ENCODE measurements around the gene IFT74. TPM values are rescaled to one million over a fixed set of nuclear protein-coding genes. Genes with fewer than 3 reads are reported as not detected.

IFT74 gene
- 7.0 and 7.1 TPM in 2 replicates for total RNA-seq (2014; rRNA removed; shearing (Covaris generic))

DNA sequence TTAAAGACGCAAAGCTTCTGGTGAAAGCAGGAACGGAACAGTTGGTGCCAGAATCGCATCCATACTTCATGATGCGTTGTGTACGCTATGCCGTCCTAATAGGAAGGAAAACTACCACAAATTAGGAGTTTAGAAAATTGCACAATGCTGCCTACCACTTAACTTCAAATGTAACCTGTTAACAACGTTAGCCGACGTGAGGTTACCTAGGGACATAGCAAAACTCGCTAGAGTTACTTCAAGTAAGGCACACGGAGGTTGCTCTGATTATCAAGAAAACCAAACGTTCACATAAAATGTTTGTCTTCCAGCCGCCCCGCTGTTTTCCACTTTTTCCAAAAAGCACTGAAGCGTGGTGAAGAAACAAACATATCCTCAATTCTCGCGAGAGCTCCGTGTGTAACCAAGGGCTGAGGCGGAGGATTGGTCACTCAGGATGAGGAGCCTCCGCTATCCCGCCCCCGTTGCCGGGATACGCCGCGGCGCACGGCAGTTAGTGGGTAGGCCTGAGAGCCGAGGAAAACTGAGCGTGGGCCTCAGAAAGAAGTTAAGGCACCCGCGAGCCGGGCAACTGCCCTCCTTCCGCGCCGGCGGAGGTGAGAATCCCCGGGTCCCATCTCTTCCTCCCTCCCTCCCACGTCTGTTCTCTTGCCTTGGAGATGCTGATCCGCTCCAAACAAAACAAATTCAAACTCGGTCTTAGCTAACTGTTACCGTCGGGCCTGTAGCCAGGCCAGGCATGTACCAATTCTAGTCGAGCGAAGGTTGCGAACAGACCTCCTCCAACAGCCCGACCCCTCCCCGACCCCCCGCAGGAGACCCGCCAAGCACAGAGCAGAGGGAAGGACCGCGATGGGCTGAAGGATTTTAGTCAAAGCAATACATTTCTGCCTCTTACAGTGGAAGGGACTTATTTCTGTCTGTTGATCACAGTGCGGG, at the start of gene IFT74:
IFT74 (plus strand) TSS at position 492 of the 939 bp plus-strand sequence. CDS start 5,556 bp downstream, outside the sequence.
- Histone ChIP-seq H3K9me3 (replicated peaks) (no peaks in the 10 kb centered on the region), H3K27me3 (replicated peaks) (no peaks in the 10 kb centered on the region), H3K4me1 (replicated peaks) (peaks cover 9% of the 10 kb centered on the region; the same call in 1 of the 2 replicates), H3K36me3 (no peaks in the 10 kb centered on the region), H3K27ac (peak within 1 kb of the TSS; percentile 84), H3K4me3 (peak within 1 kb of the TSS; percentile 50)
- peak; percentile 80 to 89 for DNase-seq (ENCODE audit: low read depth in 1 of 2, low spot score in 2 of 2)

DNA sequence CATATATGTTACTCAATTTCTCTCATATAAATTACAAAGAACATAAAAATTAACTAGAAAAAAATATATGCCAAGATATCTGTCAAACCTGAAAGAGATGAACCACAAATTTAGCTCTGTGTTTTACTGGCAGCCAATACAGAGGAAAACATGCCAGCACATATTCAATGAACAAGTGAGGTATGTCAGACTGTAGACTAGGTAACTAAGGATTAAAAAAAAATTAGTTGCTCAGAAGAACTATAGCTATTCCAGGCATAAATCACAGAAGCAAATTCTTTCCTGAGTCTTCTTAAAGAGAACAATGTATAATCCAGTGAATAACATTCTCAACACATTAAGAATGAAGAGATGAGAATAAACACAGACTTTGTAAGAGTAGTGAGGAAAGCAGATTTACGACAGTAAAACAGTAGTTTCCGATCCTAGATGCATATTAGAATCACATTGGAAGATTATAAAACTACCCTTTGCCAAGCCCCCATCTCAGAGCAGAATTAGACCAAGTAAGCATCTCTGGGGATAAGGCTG, 43.0 kb upstream of the IFT74 start:
- Histone ChIP-seq H3K4me3 (no peak overlapping the region), H3K36me3 (peaks cover 2% of the 10 kb centered on the region), H3K9me3 (replicated peaks) (no peaks in the 10 kb centered on the region), H3K4me1 (replicated peaks) (no peaks in the 10 kb centered on the region), H3K27ac (no peak overlapping the region), H3K27me3 (replicated peaks) (no peaks in the 10 kb centered on the region)
- DNase-seq (ENCODE audit: low read depth in 1 of 2, low spot score in 2 of 2), result no peak

DNA sequence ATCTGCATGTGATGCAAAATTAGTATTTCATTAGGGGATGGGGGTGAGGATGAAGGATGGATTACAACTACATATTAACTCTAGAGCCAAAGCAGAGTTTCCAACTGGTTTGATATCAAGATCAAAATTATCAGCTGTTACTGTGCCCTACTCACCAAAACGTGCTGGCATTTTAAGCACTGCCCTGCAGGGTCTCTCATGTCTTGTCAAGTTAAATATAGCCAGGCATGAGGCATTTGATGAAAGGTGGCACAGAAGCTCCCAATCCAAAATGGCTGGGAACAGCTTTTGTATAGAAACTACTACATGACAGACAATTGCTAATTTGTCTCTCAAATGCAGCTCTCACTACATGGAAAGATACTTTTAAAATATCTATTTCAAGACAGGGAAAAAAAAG, 36.5 kb upstream of the IFT74 start:
- no peaks in the 10 kb centered on the region for H3K9me3 ChIP-seq (replicated peaks)
- no peak overlapping the region for H3K27ac ChIP-seq
- H3K27me3 ChIP-seq (replicated peaks), result no peaks in the 10 kb centered on the region
- DNase-seq (ENCODE audit: low read depth in 1 of 2, low spot score in 2 of 2), result no peak
- H3K36me3 ChIP-seq, result peaks cover 18% of the 10 kb centered on the region
- no peak overlapping the region for H3K4me3 ChIP-seq
- no peaks in the 10 kb centered on the region for H3K4me1 ChIP-seq (replicated peaks)

DNA sequence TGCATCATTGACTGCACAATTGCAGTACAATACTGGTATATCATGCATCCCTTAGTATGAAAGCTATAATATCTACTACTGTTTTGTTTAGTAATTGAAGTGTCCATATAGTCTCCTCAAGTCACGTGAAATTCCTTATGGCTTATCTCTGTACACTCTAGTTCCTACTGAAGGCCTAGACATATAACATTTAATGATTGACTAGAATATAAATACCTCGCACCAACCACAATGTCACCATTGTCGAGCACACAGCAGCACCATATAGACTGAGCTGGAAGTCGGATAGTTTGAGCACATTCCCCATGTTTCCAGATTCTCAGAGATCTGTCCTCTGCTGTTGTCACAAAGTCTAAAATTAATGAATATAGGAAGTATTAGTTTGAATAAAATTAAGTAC, 30.6 kb upstream of the IFT74 start:
- H3K4me1 ChIP-seq (replicated peaks), result no peaks in the 10 kb centered on the region
- H3K27me3 ChIP-seq (replicated peaks), result no peaks in the 10 kb centered on the region
- H3K4me3 ChIP-seq, result no peak overlapping the region
- H3K36me3 ChIP-seq, result peaks cover 23% of the 10 kb centered on the region
- H3K27ac ChIP-seq, result no peak overlapping the region
- no peak for DNase-seq (ENCODE audit: low read depth in 1 of 2, low spot score in 2 of 2)
- H3K9me3 ChIP-seq (replicated peaks), result no peaks in the 10 kb centered on the region

DNA sequence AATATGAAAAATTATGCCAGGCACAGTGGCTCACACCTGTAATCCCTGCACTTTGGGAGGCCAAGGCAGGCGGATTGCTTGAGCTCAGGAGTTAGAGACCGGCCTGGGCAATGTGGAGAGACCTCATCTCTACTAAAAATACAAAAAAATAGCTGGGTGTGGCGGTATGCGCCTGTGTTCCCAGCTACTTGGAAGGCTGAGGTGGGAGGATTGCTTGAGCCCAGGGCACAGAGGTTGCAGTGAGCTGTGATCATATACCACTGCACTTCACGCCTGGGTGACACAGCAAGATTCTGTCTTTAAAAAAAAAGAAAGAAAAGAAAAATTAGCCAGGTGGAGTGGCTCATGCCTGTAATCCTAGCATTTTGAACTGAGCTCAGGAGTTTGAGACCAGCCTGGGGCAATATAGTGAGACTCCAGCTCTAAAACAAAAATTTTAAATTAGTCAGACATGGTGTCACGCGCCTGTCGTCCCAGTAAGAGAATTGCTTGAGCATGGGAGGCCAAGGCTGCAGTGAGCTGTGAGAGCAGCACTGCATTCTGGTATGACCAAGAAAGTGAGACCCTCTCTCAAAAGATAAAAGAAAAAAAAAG, 27.2 kb upstream of the IFT74 start:
- Histone ChIP-seq H3K27ac (no peak overlapping the region), H3K9me3 (replicated peaks) (no peaks in the 10 kb centered on the region), H3K27me3 (replicated peaks) (no peaks in the 10 kb centered on the region), H3K4me3 (no peak overlapping the region), H3K36me3 (peaks cover 13% of the 10 kb centered on the region), H3K4me1 (replicated peaks) (no peaks in the 10 kb centered on the region)
- DNase-seq (ENCODE audit: low read depth in 1 of 2, low spot score in 2 of 2), result no peak

DNA sequence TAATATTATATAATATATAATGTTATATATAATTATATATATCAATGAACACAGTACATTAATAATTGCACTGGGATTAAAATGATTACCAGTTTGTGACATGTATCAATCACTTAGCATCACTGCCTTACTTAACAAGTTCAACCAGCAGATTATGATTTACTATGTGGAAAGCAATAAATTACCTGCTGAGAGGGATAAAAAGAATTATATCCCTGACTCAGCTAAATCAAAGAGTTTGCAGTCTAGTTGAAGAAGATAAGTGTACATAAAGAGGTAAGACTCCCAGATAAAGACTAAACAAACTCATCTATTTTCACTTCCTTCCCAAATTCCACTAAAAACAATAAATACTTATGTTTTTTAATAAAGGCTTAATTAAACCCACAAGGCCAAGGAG, 20.4 kb upstream of the IFT74 start:
- no peak overlapping the region for H3K4me3 ChIP-seq
- H3K27me3 ChIP-seq (replicated peaks), result no peaks in the 10 kb centered on the region
- H3K27ac ChIP-seq, result no peak overlapping the region
- H3K36me3 ChIP-seq, result peaks cover 2% of the 10 kb centered on the region; the same call in 1 of the 2 replicates
- no peaks in the 10 kb centered on the region for H3K4me1 ChIP-seq (replicated peaks)
- H3K9me3 ChIP-seq (replicated peaks), result no peaks in the 10 kb centered on the region
- no peak for DNase-seq (ENCODE audit: low read depth in 1 of 2, low spot score in 2 of 2)

DNA sequence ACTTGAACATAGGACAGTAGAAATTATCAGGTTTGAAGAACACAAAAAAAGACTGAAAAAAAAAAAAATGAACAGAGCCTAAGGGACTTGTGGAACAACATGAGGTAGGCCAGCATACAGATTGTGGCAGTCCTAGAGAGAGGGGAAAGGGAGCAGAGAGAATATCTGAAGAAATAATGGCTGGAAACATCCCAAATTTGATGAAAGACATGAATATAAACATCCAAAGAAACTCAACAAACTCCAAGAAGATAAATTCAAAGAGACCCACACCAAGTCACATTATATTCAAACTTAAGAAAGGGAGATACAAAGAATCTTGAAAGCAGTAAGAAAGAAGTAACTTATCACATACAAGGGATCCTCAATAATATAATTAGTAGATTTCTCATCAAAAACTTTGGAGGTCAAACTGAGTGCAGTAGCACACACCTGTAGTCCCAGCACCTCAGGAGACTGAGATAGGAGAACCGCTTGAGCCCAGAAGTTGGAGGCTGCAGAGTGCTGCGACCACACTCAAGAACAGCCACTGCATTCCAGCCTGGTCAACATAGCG, 18.3 kb upstream of the IFT74 start:
- no peak for DNase-seq (ENCODE audit: low read depth in 1 of 2, low spot score in 2 of 2)
- Histone ChIP-seq H3K27me3 (replicated peaks) (no peaks in the 10 kb centered on the region), H3K4me3 (no peak overlapping the region), H3K36me3 (peaks cover 2% of the 10 kb centered on the region; the same call in 1 of the 2 replicates), H3K4me1 (replicated peaks) (no peaks in the 10 kb centered on the region), H3K27ac (no peak overlapping the region), H3K9me3 (replicated peaks) (no peaks in the 10 kb centered on the region)

DNA sequence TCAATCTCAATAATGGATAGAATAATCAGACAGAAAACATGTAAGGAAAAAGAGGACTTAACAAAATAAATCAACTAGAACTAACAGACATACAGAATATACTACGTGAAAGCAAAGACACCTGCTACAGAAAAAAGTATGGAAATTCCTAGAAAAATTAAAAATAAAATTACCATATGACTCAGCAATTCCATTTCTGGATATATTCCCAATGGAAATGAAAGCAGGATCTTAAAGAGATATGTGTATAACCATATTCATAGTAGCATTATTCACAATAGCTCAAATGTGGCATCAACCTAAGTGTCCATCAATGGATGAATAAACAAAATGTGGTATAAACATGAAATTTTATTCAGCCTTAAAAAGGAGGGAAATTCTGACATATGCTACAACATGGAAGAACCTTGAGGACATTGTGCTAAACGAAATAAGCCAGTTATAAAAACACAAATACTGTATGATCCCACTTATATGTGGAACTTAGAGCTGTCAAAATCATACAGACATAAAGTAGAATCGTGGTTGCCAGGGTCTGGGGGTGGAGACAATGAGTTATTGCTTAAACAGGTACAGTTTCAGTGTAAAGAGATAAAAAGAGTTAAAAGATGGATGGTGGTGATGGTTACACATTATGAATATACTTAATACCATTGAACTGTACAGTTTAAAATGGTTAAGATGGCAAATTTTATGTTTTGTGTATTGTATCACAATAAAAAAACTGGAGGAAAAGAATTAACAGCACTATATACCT, 16.1 kb upstream of the IFT74 start:
- no peaks in the 10 kb centered on the region for H3K4me1 ChIP-seq (replicated peaks)
- no peak overlapping the region for H3K4me3 ChIP-seq
- H3K27ac ChIP-seq, result no peak overlapping the region
- no peaks in the 10 kb centered on the region for H3K9me3 ChIP-seq (replicated peaks)
- H3K36me3 ChIP-seq, result peaks cover 2% of the 10 kb centered on the region; the same call in 1 of the 2 replicates
- DNase-seq (ENCODE audit: low read depth in 1 of 2, low spot score in 2 of 2), result no peak
- H3K27me3 ChIP-seq (replicated peaks), result no peaks in the 10 kb centered on the region

DNA sequence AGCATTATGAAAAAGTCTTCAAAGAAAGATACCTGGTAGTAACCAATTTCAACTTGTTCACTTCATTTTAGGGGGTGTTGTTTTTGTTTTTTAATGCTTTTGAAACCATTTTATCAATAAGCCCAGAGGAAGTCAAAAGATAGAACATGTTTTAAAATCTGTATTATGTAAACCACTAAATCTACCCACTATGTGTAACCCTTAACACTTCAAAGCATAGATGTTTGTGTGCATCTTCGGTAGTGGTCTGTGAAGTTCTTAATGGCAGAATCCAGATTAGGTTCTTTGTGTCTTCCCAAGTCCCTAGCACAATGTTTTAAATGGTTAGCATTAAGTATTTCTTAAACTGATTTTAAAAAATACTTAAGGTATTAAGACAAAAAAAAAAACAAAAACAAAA, 15.4 kb upstream of the IFT74 start:
- Histone ChIP-seq H3K27ac (no peak overlapping the region), H3K4me3 (no peak overlapping the region), H3K4me1 (replicated peaks) (peaks cover 5% of the 10 kb centered on the region), H3K9me3 (replicated peaks) (no peaks in the 10 kb centered on the region), H3K36me3 (peaks cover 2% of the 10 kb centered on the region; the same call in 1 of the 2 replicates), H3K27me3 (replicated peaks) (no peaks in the 10 kb centered on the region)
- no peak for DNase-seq (ENCODE audit: low read depth in 1 of 2, low spot score in 2 of 2)

DNA sequence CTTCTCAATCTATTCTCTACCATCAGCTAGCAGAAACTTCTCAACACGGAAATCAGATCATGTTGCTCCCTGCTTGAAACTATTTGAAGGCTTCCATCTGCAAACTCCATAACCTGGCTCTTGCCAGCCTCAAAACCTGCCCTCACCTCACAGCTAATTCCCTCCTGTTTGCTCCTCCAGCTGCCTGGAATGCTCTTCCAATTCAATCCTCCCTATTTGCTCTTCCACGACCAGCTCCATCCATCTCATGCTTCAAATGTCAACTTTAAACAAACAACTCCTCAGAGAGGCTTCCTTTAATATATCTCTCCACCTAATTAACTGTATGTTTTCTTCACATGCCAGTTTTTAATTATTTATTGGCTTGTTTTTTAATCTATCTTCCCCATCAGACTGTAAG, 10.6 kb upstream of the IFT74 start:
- DNase-seq (ENCODE audit: low read depth in 1 of 2, low spot score in 2 of 2), result no peak
- Histone ChIP-seq H3K27me3 (replicated peaks) (no peaks in the 10 kb centered on the region), H3K4me3 (peak overlapping the region; percentile 96), H3K27ac (no peak overlapping the region), H3K4me1 (replicated peaks) (peaks cover 6% of the 10 kb centered on the region), H3K9me3 (replicated peaks) (no peaks in the 10 kb centered on the region), H3K36me3 (peaks cover 8% of the 10 kb centered on the region)

DNA sequence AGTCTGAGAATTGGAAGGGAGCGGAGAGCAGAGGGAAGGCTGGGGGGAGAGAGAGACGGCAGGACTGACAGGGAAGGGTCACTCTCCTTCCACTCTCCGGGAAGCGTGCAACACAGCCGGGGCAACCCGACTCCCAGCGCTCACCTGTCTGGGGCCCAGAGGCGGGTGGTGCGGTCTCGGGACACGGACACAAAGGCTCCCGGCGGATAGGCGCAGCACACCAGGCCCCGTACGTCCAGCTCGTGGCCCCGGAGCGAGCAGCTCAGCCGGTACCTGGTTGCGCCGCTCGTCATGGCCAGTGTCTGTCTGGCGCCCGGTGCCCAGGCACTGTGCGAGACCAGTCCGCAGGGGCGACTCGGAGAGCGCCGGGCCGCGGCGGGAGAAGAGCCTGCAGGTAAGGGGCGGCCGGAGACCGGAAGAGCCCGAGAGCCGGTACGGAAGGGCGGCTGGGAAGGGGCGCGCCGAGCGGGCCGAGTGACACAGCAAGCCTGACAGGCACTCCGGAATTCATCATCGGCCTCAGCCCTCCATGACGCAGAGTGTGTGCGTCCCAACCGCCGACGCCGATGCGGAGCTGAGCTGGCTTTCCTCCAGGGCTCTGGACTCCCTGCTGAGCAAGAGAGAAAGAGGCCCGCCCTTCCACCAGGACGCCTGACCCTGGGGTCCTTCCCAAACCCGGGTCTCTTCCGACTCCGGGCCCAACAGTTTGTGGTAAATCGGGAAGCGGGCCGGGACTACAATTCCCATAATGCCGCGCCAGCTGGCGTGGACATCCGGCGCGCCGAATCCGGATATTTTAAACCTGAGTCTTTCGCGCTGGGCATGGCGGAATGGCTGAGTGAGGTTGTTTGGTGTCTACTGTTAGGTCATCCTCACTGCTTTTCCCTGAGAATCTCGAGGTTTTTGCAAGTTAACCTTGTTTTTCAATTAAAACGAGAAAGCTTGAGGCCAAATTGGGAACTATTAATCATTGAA, 9.2 kb upstream of the IFT74 start, which contains the start of gene PLAA:
PLAA (minus strand) TSS at position 490 of the 975 bp plus-strand sequence; CDS start at position 293, 197 bp downstream.
- peak within 1 kb of the TSS; percentile 100 for H3K27ac ChIP-seq
- H3K27me3 ChIP-seq (replicated peaks), result no peaks in the 10 kb centered on the region
- H3K4me3 ChIP-seq, result peak within 1 kb of the TSS; percentile 96
- peaks cover 8% of the 10 kb centered on the region for H3K36me3 ChIP-seq
- peak; percentile 78 to 91 for DNase-seq (ENCODE audit: low read depth in 1 of 2, low spot score in 2 of 2)
- no peaks in the 10 kb centered on the region for H3K9me3 ChIP-seq (replicated peaks)
- peaks cover 6% of the 10 kb centered on the region for H3K4me1 ChIP-seq (replicated peaks)

DNA sequence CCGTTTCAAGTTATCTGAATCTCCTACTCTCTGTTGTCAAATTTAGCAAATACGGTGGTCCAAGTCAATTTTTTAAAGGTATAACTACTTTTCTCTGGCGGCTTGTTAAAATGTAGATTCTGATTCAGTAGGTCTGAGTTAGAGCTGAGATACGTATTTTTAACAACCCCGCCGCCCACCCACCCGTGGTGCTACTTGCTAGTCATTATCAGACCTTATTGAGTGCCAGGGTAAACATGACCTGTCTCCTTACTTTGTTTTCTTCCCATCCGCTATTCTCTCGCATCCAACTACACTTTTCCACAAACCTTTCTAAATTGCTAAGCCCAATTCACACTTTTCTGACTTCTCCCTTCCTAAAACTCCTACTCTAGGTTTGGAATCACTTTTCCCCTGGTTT, 8.5 kb upstream of the IFT74 start:
- DNase-seq (ENCODE audit: low read depth in 1 of 2, low spot score in 2 of 2), result no peak
- peak overlapping the region; percentile 100 for H3K27ac ChIP-seq
- H3K36me3 ChIP-seq, result peaks cover 8% of the 10 kb centered on the region

More for the DNA sequence above, 8.5 kb upstream of the IFT74 start:
- H3K27me3 ChIP-seq (replicated peaks), result no peaks in the 10 kb centered on the region
- H3K4me1 ChIP-seq (replicated peaks), result peaks cover 6% of the 10 kb centered on the region
- H3K4me3 ChIP-seq, result peak overlapping the region; percentile 96
- H3K9me3 ChIP-seq (replicated peaks), result no peaks in the 10 kb centered on the region
